ENCODE data around the gene ANXA4.

The ANXA4 gene

DNA sequence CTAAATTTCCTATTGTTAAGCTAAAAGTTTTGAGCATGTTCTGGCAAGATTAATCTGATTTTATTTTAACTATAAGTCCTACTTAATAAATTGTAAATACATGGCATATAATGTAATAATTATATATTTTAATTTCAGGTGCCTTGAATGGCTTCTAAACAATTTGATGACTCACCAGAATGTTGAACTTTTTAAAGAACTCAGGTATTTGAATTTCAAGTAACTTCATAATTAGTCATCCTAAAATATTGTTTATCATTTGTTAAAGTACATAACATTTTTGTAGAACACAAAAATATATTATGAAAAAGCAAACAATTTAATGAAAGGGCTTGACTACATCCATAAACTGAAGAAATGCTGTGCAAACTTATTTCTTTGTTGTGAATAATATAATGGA lies 102.1 kb downstream of the ANXA4 start:
- no peak for DNase-seq (ENCODE audit: low read depth in 2 of 3, low spot score in 1 of 3)

DNA sequence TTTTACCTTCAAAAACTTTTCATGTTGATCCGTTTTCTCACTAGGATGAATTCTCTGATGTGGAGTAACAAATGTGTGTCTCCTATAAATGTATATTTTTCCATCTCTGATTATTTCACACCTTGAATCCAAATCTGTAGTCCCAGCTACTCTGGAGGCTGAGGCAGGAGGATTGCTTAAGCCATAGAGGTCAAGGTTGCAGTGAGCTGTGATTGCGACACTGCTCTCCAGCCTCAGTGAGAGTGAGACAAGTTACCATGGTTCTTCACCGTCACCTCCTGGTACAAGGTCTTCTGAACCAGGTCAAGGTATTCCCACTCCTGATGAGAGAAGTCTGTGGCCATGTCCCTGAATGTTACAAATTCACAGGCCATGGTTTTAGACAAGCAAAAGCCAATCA lies 102.6 kb downstream of the ANXA4 start:
- no peak for DNase-seq (ENCODE audit: low read depth in 2 of 3, low spot score in 1 of 3)

DNA sequence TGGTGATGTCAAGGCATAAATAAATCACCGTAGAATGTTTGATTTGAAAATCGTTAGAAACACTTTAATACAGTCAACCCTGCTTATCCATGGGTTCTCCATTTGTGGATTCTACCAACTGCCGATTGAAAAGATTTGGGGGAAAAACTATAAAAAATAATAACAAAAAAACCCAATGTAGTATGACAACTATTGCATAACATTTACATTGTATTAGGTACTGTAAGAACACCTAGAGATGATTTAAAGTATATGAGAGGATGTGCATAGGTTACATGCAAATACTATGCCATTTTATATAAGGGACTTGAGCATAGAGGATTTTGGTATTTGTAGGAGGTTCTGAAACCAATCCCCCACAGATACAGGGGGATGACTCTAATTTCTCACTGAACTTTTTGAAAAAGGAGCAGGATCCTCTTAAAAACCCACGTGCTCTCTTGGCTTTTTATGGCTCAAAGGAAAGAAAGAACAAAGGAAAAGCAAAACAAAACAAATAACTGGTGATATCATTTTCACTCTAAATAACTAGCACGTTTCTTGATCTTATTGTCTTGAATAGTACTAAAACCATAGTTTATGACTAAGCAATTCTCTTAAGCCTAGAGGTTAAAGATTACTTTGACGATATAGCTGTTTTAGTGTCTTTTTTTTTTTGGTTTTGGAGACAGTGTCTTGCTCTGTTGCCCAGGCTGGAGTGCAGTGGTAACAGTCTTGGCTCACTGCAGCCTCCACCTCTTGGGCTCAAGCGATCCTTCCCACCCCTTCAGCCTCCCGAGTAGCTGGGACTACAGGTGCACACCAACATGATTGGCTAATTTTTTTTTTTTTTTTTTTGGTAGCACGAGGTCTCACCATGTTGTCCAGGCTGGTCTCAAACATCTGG lies 104.5 kb downstream of the ANXA4 start:
- no peak for DNase-seq (ENCODE audit: low read depth in 2 of 3, low spot score in 1 of 3)

DNA sequence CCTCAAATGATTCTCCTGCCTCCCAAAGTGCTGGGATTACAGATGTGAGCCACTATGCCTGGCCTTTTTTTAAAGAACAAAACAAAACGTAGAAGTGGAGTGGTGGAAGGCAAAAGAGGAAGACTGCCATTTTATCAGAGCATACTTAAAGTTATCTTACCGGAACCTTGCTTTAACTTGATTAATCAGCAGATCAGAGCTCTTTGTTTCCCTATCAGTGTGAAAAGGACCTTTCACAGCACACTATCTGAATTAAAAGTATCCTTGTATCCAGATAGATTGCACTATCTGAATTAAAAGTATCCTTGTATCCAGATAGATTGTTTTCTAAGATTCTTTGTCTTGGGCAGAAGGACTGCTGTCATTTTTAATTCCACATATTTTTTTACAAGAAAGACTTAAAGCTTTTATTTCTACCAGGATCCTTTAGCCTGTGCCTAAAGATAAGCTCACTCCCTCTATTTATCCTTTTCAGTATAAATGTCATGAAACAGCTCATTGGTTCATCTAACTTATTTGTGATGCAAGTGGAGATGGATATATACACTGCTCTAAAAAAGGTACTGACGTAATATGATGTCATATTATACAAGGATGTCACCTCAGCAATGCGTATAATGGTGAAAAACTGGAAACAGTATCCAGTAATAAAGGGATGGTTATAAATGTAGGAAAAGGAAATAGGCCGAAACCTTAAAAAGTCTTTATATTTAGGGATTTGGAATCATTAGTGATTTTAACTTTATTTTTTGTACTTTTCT lies 105.3 kb downstream of the ANXA4 start:
- no peak for DNase-seq (ENCODE audit: low read depth in 2 of 3, low spot score in 1 of 3)

GRCh38 chr2:69848186-69848790 lies 106.4 kb downstream of the ANXA4 start:
- no peak for DNase-seq (ENCODE audit: low read depth in 2 of 3, low spot score in 1 of 3)

DNA sequence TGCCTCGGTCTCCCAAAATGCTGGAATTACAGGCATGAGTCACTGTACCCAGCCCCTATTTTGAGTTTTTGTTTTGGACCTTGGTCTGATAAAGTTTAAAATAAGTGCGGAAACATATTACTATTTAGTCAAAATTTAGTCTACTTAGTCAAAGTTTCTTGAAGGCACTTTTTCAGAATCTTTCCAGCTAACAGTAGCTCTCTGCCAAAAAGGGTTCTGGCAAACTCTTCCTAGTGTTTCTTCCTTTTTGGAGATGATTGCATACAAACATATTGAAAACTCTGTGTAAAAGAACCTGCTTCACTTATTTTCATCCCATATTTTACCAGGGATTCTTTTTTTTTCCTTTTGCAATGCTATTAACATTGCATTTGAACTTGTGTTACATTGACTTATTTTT lies 116.3 kb downstream of the ANXA4 start:
- DNase-seq (ENCODE audit: low read depth in 2 of 3, low spot score in 1 of 3): no peak

DNA sequence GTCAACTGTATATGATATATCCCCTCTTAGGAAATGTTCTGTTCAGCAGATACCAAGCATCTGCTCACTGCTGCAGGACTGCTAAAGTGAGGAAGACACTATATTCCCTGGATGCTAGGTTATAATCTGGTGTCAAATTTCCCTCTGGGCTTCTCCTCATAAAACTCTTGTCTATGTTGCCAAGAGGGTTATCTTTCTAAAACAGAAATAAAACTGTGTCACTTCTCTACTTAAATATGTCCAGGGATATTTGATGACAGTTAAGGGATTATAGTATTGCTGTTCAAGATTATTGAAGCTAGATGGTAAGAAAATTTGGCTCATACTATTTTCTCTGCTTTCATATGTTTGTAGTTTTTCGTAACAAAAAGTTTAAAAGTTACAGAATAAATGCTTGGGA lies 121.4 kb downstream of the ANXA4 start:
- DNase-seq (ENCODE audit: low read depth in 2 of 3, low spot score in 1 of 3): no peak

Measured in stimulated activated CD4-positive, alpha-beta T cell treated with anti-CD3 and anti-CD28 coated beads, Interleukin-12 subunit alpha, Interleukin-12 subunit beta, amount 100 ng/mL, for 48 hours (primary cell).